Duodenal mucosa (tissue), 2 donors: ENCODE data around the gene CENPK.
"Not testable (repeated sequence)": the region's sequence is repeated elsewhere in the genome, so short reads cannot be mapped to it uniquely, and the experiment has no call there.

Experiments
- H3K27ac ChIP-seq: one replicate; pipeline ENCODE4 v1.7.0; 2013; ENCODE audit warnings: low read depth, low read length
- H3K27me3 ChIP-seq, 2 donors: one replicate each; pipeline ENCODE4 v1.7.0; 2013; ENCODE audit warnings: low read length in 2 of 2, control low read depth in 1 of 2; ENCODE audit not compliant: insufficient read depth in 2 of 2, control insufficient read depth in 1 of 2
- H3K36me3 ChIP-seq, 2 donors: one replicate each; pipeline ENCODE4 v1.7.0; 2013; ENCODE audit warnings: low read length in 2 of 2, control low read depth in 1 of 2; ENCODE audit not compliant: insufficient read depth in 2 of 2, control insufficient read depth in 1 of 2
- H3K4me1 ChIP-seq, 2 donors: one replicate each; pipeline ENCODE4 v1.7.0; 2013; ENCODE audit warnings: low read length in 2 of 2, control low read depth in 1 of 2; ENCODE audit not compliant: insufficient read depth in 2 of 2, control insufficient read depth in 1 of 2
- H3K4me3 ChIP-seq, 2 donors: one replicate each; pipeline ENCODE4 v1.7.0; 2013; ENCODE audit warnings: low read length in 2 of 2, low read depth in 1 of 2
- H3K9ac ChIP-seq, 2 donors: one replicate each; pipeline ENCODE4 v1.7.0; 2013; ENCODE audit warnings: low read length in 2 of 2, low read depth in 1 of 2
- H3K9me3 ChIP-seq, 2 donors: one replicate each; pipeline ENCODE4 v1.7.0; 2013; ENCODE audit warnings: low read length in 2 of 2, control low read depth in 1 of 2; ENCODE audit not compliant: control insufficient read depth in 1 of 2

CENPK gene

GRCh38 chr5:65562731-65563701 lies at the start of gene CENPK, which contains the start of gene PPWD1:
TSS of gene CENPK (minus strand) at chr5:65563168. CDS start at chr5:65554907, 8,261 bp downstream.
TSS of gene PPWD1 (plus strand) at chr5:65563296. CDS start at chr5:65563311, 15 bp downstream.
- Histone ChIP-seq H3K36me3 (no peaks in the 10 kb centered on the region), H3K4me3 (peak within 1 kb of the TSS; percentile 95 to 100), H3K27ac (peak within 1 kb of the TSS; percentile 88), H3K9me3 (no peaks in the 10 kb centered on the region), H3K4me1 (peaks cover 9 to 22% of the 10 kb centered on the region in 2 donors), H3K9ac (peak within 1 kb of the TSS; percentile 83 to 99), H3K27me3 (no peaks in the 10 kb centered on the region)

- no peak overlapping the region for H3K9ac ChIP-seq
- H3K27ac ChIP-seq, result no peak overlapping the region
- H3K36me3 ChIP-seq, result peaks cover 42 to 69% of the 10 kb centered on the region in 2 donors
Observed at GRCh38 chr5:65612298-65612907, 49.4 kb upstream of the CENPK start.

GRCh38 chr5:65611524-65611923 lies 48.6 kb upstream of the CENPK start:
- Histone ChIP-seq H3K9ac (no peak overlapping the region), H3K4me3 (no peak overlapping the region), H3K27me3 (no peaks in the 10 kb centered on the region), H3K27ac (no peak overlapping the region), H3K36me3 (peaks cover 42 to 62% of the 10 kb centered on the region in 2 donors), H3K9me3 (no peaks in the 10 kb centered on the region), H3K4me1 (peaks cover 0 to 6% of the 10 kb centered on the region in 2 donors)

More at GRCh38 chr5:65612298-65612907, 49.4 kb upstream of the CENPK start:
- no peak overlapping the region for H3K4me3 ChIP-seq
- peaks cover 0 to 6% of the 10 kb centered on the region in 2 donors for H3K4me1 ChIP-seq
- H3K27me3 ChIP-seq, result no peaks in the 10 kb centered on the region
- H3K9me3 ChIP-seq, result no peaks in the 10 kb centered on the region

GRCh38 chr5:65601761-65602160 lies 38.8 kb upstream of the CENPK start:
- not testable (repeated sequence) for H3K27me3 ChIP-seq, H3K4me3 ChIP-seq

GRCh38 chr5:65588694-65589093 lies 25.7 kb upstream of the CENPK start:
- H3K27ac ChIP-seq, result no peak overlapping the region
- no peak overlapping the region for H3K9ac ChIP-seq
- H3K4me1 ChIP-seq, result no peaks in the 10 kb centered on the region
- H3K36me3 ChIP-seq, result peaks cover 16 to 59% of the 10 kb centered on the region in 2 donors
- no peaks in the 10 kb centered on the region for H3K9me3 ChIP-seq
- H3K4me3 ChIP-seq, result no peak overlapping the region
- no peaks in the 10 kb centered on the region for H3K27me3 ChIP-seq

More at GRCh38 chr5:65601761-65602160, 38.8 kb upstream of the CENPK start:
- H3K9ac ChIP-seq, H3K9me3 ChIP-seq, H3K27ac ChIP-seq, H3K4me1 ChIP-seq: not testable (repeated sequence)
- H3K36me3 ChIP-seq, result peaks cover 9 to 62% of the 10 kb centered on the region in 2 donors

GRCh38 chr5:65577141-65577540 lies 14.2 kb upstream of the CENPK start:
- Histone ChIP-seq H3K36me3 (peaks cover 30 to 38% of the 10 kb centered on the region in 2 donors), H3K27ac (no peak overlapping the region)

GRCh38 chr5:65570598-65571226 lies 7.7 kb upstream of the CENPK start:
- no peak overlapping the region for H3K4me3 ChIP-seq
- no peaks in the 10 kb centered on the region for H3K4me1 ChIP-seq
- no peak overlapping the region for H3K27ac ChIP-seq
- H3K9ac ChIP-seq, result no peak overlapping the region
- no peaks in the 10 kb centered on the region for H3K9me3 ChIP-seq
- H3K27me3 ChIP-seq, result no peaks in the 10 kb centered on the region
- peaks cover 18 to 19% of the 10 kb centered on the region in 2 donors for H3K36me3 ChIP-seq

More at GRCh38 chr5:65577141-65577540, 14.2 kb upstream of the CENPK start:
- no peaks in the 10 kb centered on the region for H3K9me3 ChIP-seq
- no peaks in the 10 kb centered on the region for H3K4me1 ChIP-seq
- H3K4me3 ChIP-seq, result no peak overlapping the region
- no peaks in the 10 kb centered on the region for H3K27me3 ChIP-seq
- H3K9ac ChIP-seq, result no peak overlapping the region

GRCh38 chr5:65566505-65566904 lies 3.5 kb upstream of the CENPK start:
- no peaks in the 10 kb centered on the region for H3K9me3 ChIP-seq
- no peaks in the 10 kb centered on the region for H3K27me3 ChIP-seq
- H3K27ac ChIP-seq, result no peak overlapping the region
- H3K4me1 ChIP-seq, result peaks cover 9 to 22% of the 10 kb centered on the region in 2 donors
- H3K9ac ChIP-seq, result no peak overlapping the region
- peaks cover 0 to 2% of the 10 kb centered on the region in 2 donors for H3K36me3 ChIP-seq
- H3K4me3 ChIP-seq, result no peak overlapping the region

GRCh38 chr5:65563777-65564176 lies 809 bp upstream of the CENPK start:
- H3K27me3 ChIP-seq, result no peaks in the 10 kb centered on the region
- H3K4me3 ChIP-seq, result peak overlapping the region; percentile 95 to 100
- H3K9ac ChIP-seq, result peak overlapping the region; percentile 83 to 99
- no peaks in the 10 kb centered on the region for H3K9me3 ChIP-seq
- H3K36me3 ChIP-seq, result no peaks in the 10 kb centered on the region
- peaks cover 9 to 22% of the 10 kb centered on the region in 2 donors for H3K4me1 ChIP-seq
- no peak overlapping the region for H3K27ac ChIP-seq
